ENCODE data around the gene LPIN3.

GRCh38 chr20:41336711-41337492 is 3.7 kb upstream of the LPIN3 start:
- TF ChIP-seq, protein P1, sequence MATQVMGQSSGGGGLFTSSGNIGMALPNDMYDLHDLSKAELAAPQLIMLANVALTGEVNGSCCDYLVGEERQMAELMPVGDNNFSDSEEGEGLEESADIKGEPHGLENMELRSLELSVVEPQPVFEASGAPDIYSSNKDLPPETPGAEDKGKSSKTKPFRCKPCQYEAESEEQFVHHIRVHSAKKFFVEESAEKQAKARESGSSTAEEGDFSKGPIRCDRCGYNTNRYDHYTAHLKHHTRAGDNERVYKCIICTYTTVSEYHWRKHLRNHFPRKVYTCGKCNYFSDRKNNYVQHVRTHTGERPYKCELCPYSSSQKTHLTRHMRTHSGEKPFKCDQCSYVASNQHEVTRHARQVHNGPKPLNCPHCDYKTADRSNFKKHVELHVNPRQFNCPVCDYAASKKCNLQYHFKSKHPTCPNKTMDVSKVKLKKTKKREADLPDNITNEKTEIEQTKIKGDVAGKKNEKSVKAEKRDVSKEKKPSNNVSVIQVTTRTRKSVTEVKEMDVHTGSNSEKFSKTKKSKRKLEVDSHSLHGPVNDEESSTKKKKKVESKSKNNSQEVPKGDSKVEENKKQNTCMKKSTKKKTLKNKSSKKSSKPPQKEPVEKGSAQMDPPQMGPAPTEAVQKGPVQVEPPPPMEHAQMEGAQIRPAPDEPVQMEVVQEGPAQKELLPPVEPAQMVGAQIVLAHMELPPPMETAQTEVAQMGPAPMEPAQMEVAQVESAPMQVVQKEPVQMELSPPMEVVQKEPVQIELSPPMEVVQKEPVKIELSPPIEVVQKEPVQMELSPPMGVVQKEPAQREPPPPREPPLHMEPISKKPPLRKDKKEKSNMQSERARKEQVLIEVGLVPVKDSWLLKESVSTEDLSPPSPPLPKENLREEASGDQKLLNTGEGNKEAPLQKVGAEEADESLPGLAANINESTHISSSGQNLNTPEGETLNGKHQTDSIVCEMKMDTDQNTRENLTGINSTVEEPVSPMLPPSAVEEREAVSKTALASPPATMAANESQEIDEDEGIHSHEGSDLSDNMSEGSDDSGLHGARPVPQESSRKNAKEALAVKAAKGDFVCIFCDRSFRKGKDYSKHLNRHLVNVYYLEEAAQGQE (IDR thresholded peaks at IDR 0.05; ENCODE audit: low read depth) = no peak
- no peak for TF ChIP-seq TAF1 (IDR thresholded peaks at IDR 0.05; ENCODE audit: low read depth)
- no peak for TF ChIP-seq FOXM1 (IDR thresholded peaks at IDR 0.05; ENCODE audit: borderline replicate concordance, low read depth)
- no peak for TF ChIP-seq NFIC (IDR thresholded peaks at IDR 0.05)
- no peak for TF ChIP-seq EGR1 (IDR thresholded peaks at IDR 0.05)
- no peak for TF ChIP-seq MAX (IDR thresholded peaks at IDR 0.05)
- TF ChIP-seq YY1 (IDR thresholded peaks at IDR 0.05; ENCODE audit: low read depth) = no peak
- TF ChIP-seq EP300 (IDR thresholded peaks at IDR 0.05; ENCODE audit: borderline replicate concordance) = no peak
- TF ChIP-seq USF1 (IDR thresholded peaks at IDR 0.05) = no peak
